Fibroblast of lung (primary cell): ENCODE measurements around the gene PLPPR2. TPM values are rescaled to one million over a fixed set of nuclear protein-coding genes. Genes with fewer than 3 reads are reported as not detected.

Source experiments
- DNase-seq, 2 donors: peaks; one replicate each; pipeline versions ENCODE4 v3.0.0 to v3.0.0-alpha.2; 2010; ENCODE audit warnings: low read depth in 2 of 2
- H2AFZ ChIP-seq: 2 replicates; pipeline ENCODE4 v1.5.1; 2012; ENCODE audit warnings: low read length, control low read depth, inconsistent platforms
- H3K27ac ChIP-seq: 2 replicates; pipeline ENCODE4 v1.5.1; 2011; ENCODE audit warnings: low read length, control low read depth; ENCODE audit not compliant: insufficient read depth
- H3K27me3 ChIP-seq: 2 replicates; pipeline ENCODE4 v1.5.1; 2011; ENCODE audit warnings: mild to moderate bottlenecking, low read length; ENCODE audit not compliant: control insufficient read depth, insufficient read depth
- H3K36me3 ChIP-seq: 2 replicates; pipeline ENCODE4 v1.5.1; 2011; ENCODE audit warnings: low read length; ENCODE audit not compliant: control insufficient read depth, insufficient read depth
- H3K4me1 ChIP-seq: 2 replicates; pipeline ENCODE4 v1.5.1; 2011; ENCODE audit warnings: low read length; ENCODE audit not compliant: control insufficient read depth, insufficient read depth; ENCODE audit errors: extremely low read depth
- H3K4me2 ChIP-seq: 2 replicates; pipeline ENCODE4 v1.5.1; 2011; ENCODE audit warnings: low read length, control low read depth; ENCODE audit not compliant: insufficient read depth; ENCODE audit errors: extremely low read depth
- H3K4me3 ChIP-seq, 4 experiments: fragments of 200-600 bp in 1 of 4; sonication (generic) in 1 of 4; replicated peaks in 1 of 4; 2 replicates each; pipeline ENCODE4 v1.5.1; 2011 to 2016; ENCODE audit warnings: low read length in 4 of 4, low read depth in 3 of 4, mild to moderate bottlenecking in 3 of 4, control low read depth in 2 of 4, inconsistent platforms in 1 of 4, mixed read lengths in 1 of 4; ENCODE audit not compliant: insufficient read depth in 1 of 4; ENCODE audit errors: control extremely low read depth in 1 of 4
- H3K79me2 ChIP-seq: 2 replicates; pipeline ENCODE4 v1.5.1; 2012; ENCODE audit warnings: mild to moderate bottlenecking, low read length, inconsistent platforms; ENCODE audit not compliant: control insufficient read depth, insufficient read depth
- H3K9ac ChIP-seq: 2 replicates; pipeline ENCODE4 v1.5.1; 2011; ENCODE audit warnings: mild to moderate bottlenecking, low read length, control low read depth; ENCODE audit not compliant: insufficient read depth
- H3K9me3 ChIP-seq: 2 replicates; pipeline ENCODE4 v1.5.1; 2012; ENCODE audit warnings: low read depth, low read length; ENCODE audit not compliant: control insufficient read depth, insufficient read depth
- H4K20me1 ChIP-seq: 2 replicates; pipeline ENCODE4 v1.5.1; 2011; ENCODE audit warnings: low read length; ENCODE audit not compliant: control insufficient read depth, insufficient read depth; ENCODE audit errors: extremely low read depth
- EZH2 ChIP-seq: IDR thresholded peaks from 2 replicates; pipeline ENCODE4 v1.5.1; 2012; ENCODE audit warnings: low read length, control low read depth, mild to moderate bottlenecking; ENCODE audit errors: missing control alignments
- polyA plus RNA-seq, 2 donors: library from polyadenylated mRNA; depleted of rRNA in 1 of 2; stranded (reverse) in 1 of 2; unstranded in 1 of 2; fragments of >200 nt; gene quantifications; 2 replicates each; pipeline ENCODE4 v1.2.1, GENCODE V29; 2011 to 2012; ENCODE audit warnings: missing spikeins in 1 of 2
- total RNA-seq: library from RNA; depleted of rRNA; stranded (reverse); fragments of >200 nt; gene quantifications from 2 replicates; pipeline ENCODE4 v1.2.1, GENCODE V29; 2014
- TF ChIP-seq, protein P1 (sequence below), 2 donors: IDR thresholded peaks in 1 of 2; conservative IDR thresholded peaks in 1 of 2; 1 replicate in 1 of 2; 2 replicates in 1 of 2; pipeline ENCODE4 v1.5.1; 2011 to 2012; ENCODE audit warnings: low read length in 2 of 2, control low read depth in 1 of 2, inconsistent platforms in 1 of 2, low read depth in 1 of 2, mild to moderate bottlenecking in 1 of 2

PLPPR2 gene
- total and polyA plus RNA-seq, 2 donors (not counting 1 experiment from before 2014, with no cell fraction given): 13.0 to 21.2 TPM

DNA sequence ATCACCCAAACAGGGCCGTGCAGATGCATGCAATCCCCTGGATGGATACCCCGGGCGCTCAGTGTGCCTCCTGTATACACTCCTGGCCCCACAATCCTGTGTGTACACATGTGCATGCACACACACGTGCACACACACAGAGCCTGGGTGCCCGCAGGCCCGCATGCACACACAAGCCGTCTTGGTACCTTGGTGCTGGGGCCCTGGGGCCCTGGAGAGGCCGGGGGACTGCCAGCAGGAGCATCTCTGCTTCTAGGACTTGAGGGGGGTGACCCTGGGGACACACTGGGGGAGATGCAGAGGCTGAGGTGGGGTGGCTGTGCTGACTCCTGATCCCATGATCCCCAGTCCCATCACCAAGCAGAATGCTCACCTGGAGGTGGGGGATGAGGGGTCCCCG is 44.4 kb downstream of the PLPPR2 start:
- Histone ChIP-seq H4K20me1 (no peaks in the 10 kb centered on the region), H3K27ac (no peak overlapping the region), H3K4me1 (no peaks in the 10 kb centered on the region), H2AFZ (no peak overlapping the region), H3K4me2 (no peak overlapping the region), H3K27me3 (no peaks in the 10 kb centered on the region), H3K9ac (no peak overlapping the region), H3K4me3 (no peak overlapping the region), H3K9me3 (no peaks in the 10 kb centered on the region), H3K79me2 (no peaks in the 10 kb centered on the region), H3K36me3 (no peaks in the 10 kb centered on the region)
- TF ChIP-seq EZH2: no peak
- TF ChIP-seq, protein P1, sequence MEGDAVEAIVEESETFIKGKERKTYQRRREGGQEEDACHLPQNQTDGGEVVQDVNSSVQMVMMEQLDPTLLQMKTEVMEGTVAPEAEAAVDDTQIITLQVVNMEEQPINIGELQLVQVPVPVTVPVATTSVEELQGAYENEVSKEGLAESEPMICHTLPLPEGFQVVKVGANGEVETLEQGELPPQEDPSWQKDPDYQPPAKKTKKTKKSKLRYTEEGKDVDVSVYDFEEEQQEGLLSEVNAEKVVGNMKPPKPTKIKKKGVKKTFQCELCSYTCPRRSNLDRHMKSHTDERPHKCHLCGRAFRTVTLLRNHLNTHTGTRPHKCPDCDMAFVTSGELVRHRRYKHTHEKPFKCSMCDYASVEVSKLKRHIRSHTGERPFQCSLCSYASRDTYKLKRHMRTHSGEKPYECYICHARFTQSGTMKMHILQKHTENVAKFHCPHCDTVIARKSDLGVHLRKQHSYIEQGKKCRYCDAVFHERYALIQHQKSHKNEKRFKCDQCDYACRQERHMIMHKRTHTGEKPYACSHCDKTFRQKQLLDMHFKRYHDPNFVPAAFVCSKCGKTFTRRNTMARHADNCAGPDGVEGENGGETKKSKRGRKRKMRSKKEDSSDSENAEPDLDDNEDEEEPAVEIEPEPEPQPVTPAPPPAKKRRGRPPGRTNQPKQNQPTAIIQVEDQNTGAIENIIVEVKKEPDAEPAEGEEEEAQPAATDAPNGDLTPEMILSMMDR (conservative IDR thresholded peaks at IDR 0.05 in 1 of 2, IDR thresholded peaks at IDR 0.05 in 1 of 2; ENCODE audit: low read depth in 1 of 2, low read length in 2 of 2): no peak
- DNase-seq: no peak

DNA sequence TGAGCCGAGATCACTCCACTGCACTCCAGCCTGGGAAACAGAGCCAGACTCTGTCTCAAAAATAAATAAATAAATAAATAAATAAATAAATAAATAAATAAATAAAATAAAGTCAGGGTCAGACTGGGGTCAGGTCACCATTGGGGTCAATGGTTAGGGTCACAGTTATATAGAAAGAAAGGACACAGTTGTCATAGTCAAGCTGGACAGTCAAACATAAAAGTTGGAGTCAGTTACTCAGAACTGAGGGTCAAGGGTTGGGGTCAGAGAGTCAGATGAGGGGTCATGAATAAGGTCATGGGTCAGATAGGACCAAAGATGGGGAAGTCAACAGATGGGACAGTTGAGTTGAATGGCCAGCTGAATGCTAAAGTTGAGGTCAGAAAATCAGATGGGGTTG is 45.6 kb downstream of the PLPPR2 start:
- H3K4me1 ChIP-seq: no peaks in the 10 kb centered on the region
- H4K20me1 ChIP-seq: no peaks in the 10 kb centered on the region
- no peaks in the 10 kb centered on the region for H3K79me2 ChIP-seq
- H3K4me3 ChIP-seq: no peak overlapping the region
- no peak overlapping the region for H2AFZ ChIP-seq
- no peak for DNase-seq
- no peak overlapping the region for H3K9ac ChIP-seq
- no peaks in the 10 kb centered on the region for H3K9me3 ChIP-seq
- H3K4me2 ChIP-seq: no peak overlapping the region
- no peaks in the 10 kb centered on the region for H3K27me3 ChIP-seq
- H3K36me3 ChIP-seq: no peaks in the 10 kb centered on the region
- TF ChIP-seq EZH2: no peak
- TF ChIP-seq, protein P1 (conservative IDR thresholded peaks at IDR 0.05 in 1 of 2, IDR thresholded peaks at IDR 0.05 in 1 of 2; ENCODE audit: low read depth in 1 of 2, low read length in 2 of 2): no peak
- H3K27ac ChIP-seq: no peak overlapping the region

DNA sequence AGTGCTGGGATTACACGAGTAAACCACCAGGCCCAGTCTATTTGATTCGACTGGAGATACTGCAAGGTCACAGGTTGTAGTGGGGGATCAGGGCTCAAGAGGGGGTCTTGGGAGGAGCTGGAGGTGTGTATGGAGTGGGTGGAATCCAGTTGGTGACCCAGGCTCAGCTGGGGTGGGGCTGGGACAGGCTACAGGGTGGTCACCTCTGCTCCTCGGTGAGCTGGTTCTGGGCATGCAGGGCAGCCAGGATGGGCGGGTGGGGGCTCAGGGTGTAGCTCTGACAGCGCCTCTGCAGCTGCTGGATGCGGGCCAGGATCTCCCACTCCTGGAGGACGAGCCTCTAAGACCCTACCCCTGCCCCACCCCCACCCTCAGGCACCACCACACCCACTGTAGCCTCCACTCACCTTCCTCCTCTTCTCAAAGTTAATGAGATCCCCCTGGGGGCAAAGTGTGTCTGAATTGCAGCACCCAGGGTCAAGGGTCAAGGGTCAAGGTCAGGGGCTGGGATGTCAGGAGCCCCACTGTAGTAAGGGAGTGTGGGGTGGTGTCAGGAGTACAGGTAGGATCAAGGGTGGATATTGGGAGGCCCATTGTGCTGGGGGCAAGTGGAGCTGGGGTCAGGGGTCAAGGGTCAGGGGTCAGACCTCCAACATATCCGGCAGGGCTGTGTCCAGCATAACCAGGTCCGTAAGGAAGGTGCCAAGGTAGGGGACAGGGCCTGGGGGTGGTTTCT is 46.7 kb downstream of the PLPPR2 start:
- H3K9me3 ChIP-seq: no peaks in the 10 kb centered on the region
- no peak overlapping the region for H3K27ac ChIP-seq
- no peaks in the 10 kb centered on the region for H4K20me1 ChIP-seq
- H3K4me1 ChIP-seq: no peaks in the 10 kb centered on the region
- H3K4me3 ChIP-seq: no peak overlapping the region
- H3K36me3 ChIP-seq: no peaks in the 10 kb centered on the region
- no peak overlapping the region for H2AFZ ChIP-seq
- no peak for DNase-seq
- H3K4me2 ChIP-seq: no peak overlapping the region
- H3K9ac ChIP-seq: no peak overlapping the region
- TF ChIP-seq, protein P1 (conservative IDR thresholded peaks at IDR 0.05 in 1 of 2, IDR thresholded peaks at IDR 0.05 in 1 of 2; ENCODE audit: low read depth in 1 of 2, low read length in 2 of 2): no peak
- no peak for TF ChIP-seq EZH2
- H3K79me2 ChIP-seq: no peaks in the 10 kb centered on the region
- H3K27me3 ChIP-seq: no peaks in the 10 kb centered on the region
